Omental fat pad (tissue), 4 donors: Measurements from ENCODE around the gene ZDHHC17. TPM values are rescaled to one million over a fixed set of nuclear protein-coding genes. Genes with fewer than 3 reads are reported as not detected.

ENCODE experiments used
- ATAC-seq: fragments of 150-250 bp; one replicate; pipeline ENCODE4 v1.9.1; 2016; ENCODE audit warnings: mild to moderate bottlenecking, moderate library complexity; ENCODE audit not compliant: low FRiP score
- DNase-seq: peaks from one replicate; pipeline ENCODE4 v3.0.0-alpha.2; 2019; ENCODE audit warnings: low spot score
- total RNA-seq, 4 donors: library from RNA; depleted of rRNA; stranded (reverse); fragments of >200 nt; gene quantifications; one replicate each; pipeline ENCODE4 v1.1.0, GENCODE V29; 2016
- TF ChIP-seq, protein P1 (sequence below), 3 donors: fragments of 450-650 bp; IDR thresholded peaks; one replicate each; pipeline ENCODE4 v1.5.1; 2016 to 2017; ENCODE audit warnings: antibody characterized with exemption in 3 of 3, mild to moderate bottlenecking in 3 of 3, moderate library complexity in 2 of 3

Gene ZDHHC17
- total RNA-seq, 4 donors from 2014 or later = 27.7 to 69.0 (median 34.7) TPM

GRCh38 chr12:76864791-76865400, 101.0 kb downstream of the ZDHHC17 start:
- DNase-seq (no peak), ATAC-seq (no peak)
- TF ChIP-seq, protein P1, sequence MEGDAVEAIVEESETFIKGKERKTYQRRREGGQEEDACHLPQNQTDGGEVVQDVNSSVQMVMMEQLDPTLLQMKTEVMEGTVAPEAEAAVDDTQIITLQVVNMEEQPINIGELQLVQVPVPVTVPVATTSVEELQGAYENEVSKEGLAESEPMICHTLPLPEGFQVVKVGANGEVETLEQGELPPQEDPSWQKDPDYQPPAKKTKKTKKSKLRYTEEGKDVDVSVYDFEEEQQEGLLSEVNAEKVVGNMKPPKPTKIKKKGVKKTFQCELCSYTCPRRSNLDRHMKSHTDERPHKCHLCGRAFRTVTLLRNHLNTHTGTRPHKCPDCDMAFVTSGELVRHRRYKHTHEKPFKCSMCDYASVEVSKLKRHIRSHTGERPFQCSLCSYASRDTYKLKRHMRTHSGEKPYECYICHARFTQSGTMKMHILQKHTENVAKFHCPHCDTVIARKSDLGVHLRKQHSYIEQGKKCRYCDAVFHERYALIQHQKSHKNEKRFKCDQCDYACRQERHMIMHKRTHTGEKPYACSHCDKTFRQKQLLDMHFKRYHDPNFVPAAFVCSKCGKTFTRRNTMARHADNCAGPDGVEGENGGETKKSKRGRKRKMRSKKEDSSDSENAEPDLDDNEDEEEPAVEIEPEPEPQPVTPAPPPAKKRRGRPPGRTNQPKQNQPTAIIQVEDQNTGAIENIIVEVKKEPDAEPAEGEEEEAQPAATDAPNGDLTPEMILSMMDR (IDR thresholded peaks at IDR 0.05) = no peak

DNA sequence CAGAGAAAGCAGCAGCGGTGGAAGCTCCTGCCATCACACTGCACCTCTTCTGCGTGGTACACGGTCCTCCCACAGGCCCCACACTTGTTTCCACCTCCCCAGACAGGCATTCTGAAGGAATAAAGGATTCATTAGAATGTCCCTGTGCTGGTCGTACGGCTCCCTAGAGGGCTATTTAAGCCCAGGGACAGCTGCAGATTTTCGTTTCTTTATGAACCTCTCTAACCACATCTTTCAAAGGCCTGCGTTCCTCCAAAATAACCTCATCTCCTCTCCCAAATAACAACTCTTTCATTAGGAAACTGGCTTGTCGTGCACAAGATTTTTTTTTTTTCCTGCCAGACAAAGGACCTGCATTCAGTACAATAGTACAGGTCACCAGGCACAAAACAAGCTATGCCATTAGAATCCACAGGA, 102.2 kb downstream of the ZDHHC17 start:
- no peak for DNase-seq
- TF ChIP-seq, protein P1 (IDR thresholded peaks at IDR 0.05) = no peak

DNA sequence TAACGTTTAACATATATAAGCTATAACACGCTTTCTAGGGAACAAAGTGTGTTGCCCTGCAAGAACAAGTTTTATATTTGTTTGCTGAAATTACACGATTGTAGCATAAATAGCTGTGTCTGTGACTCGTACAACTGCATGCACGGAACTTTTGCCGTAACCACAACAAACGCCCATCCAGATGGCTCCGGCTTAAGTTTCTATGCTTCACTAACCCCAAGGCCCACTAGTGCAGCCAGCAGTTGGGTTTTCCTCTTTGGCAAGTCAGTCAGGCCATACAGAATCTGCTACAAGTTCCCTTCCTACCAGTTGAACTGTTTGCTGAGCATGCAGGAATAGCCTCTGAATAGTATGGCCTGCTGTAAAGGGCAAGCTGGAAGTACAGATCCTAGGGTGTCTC, 102.8 kb downstream of the ZDHHC17 start:
- TF ChIP-seq, protein P1 (IDR thresholded peaks at IDR 0.05) = no peak
- ATAC-seq (no peak), DNase-seq (no peak)

More for the DNA sequence above, 102.2 kb downstream of the ZDHHC17 start:
- ATAC-seq = no peak

DNA sequence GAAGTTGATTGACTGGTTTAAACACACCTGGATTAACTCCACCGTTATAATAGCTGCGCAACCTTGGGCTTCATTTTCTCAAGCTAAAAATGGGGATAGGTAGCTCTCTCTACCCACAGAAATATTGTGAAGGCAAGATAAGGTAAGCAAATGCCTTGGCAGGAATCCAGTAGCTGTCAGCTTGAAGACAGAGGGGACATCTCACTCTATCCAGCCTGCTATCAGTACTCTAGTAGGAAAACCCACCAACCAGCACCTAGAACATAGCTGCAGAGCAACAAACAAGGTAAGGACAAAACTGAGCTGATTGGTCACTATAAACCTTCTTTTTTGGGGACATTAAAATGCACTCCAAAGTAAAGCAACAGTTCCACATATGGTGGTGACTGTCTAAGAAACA, 107.2 kb downstream of the ZDHHC17 start:
- ATAC-seq = no peak
- TF ChIP-seq, protein P1 (IDR thresholded peaks at IDR 0.05) = no peak
- DNase-seq = no peak

DNA sequence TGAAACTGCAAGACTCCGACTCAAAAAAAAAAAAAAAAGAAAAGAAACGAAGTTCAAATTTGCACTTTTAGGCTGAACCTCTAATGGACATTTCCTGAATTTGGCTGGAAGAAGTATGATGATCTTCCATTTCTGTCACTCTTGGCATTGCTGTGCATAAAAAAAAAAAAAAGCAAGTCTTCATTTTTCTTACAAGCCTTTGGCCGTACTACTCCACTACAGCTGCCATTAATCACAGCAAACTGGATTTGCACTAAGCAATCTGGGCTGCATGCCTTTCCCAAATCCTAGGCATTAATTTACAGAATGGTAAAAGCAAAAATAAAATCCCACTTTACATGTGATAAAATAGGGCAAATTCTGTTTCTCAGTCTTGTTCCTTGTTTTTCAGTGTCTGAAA, 107.8 kb downstream of the ZDHHC17 start:
- no peak for ATAC-seq
- TF ChIP-seq, protein P1 (IDR thresholded peaks at IDR 0.05) = no peak
- no peak for DNase-seq

DNA sequence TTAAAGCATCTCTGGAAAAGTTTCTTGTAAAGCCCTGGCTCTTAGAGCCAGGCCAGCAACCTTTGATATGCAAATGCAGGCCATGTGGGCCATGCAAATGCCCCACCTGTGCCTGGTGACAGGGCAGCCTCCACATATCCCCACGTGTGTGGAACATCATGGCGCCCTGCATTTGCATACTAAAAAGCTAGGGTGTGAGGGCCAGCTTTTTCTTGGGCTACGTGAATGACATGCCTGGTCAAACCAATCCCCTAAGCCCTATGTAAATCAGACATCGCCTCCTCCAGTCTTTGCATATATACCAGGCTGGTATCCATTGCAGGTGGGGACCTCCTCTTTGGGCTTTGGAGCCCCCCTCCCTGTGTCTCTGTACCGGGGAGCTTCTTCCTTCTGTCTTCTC, 108.5 kb downstream of the ZDHHC17 start:
- TF ChIP-seq, protein P1 (IDR thresholded peaks at IDR 0.05) = no peak
- ATAC-seq (no peak), DNase-seq (no peak)

DNA sequence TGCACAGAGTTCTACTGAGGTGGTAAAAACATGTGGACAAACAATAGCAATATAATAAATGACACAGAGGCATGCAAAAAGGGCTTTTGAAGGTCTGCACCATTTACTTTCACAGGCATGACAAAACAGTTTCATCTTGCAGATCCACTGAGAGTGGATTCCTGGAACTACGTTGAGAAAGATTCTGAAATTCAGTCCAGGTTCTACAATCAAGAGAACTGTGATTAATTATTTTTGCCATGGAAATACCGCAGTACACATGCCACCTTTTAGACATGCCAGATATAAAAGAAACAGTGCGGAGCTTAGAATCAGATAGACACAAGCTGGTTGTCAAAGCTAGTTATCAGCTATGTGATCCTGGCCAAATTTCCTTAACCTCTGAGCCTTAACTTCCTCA, 110.1 kb downstream of the ZDHHC17 start:
- no peak for DNase-seq
- TF ChIP-seq, protein P1 (IDR thresholded peaks at IDR 0.05) = no peak
- ATAC-seq = no peak
